Subcutaneous abdominal adipose tissue (tissue), 5 donors: Measurements from ENCODE around the gene NUMB.
A peak's percentile ranks its signal among the peaks of the same experiment; 100 is the strongest.

Source experiments
- H3K27ac ChIP-seq: one replicate; pipeline ENCODE4 v1.7.0; 2013; ENCODE audit warnings: low read depth, mild to moderate bottlenecking, inconsistent platforms, low read length, moderate library complexity
- H3K27me3 ChIP-seq, 5 donors: one replicate each; pipeline ENCODE4 v1.7.0; 2013; ENCODE audit warnings: low read length in 5 of 5, inconsistent platforms in 1 of 5; ENCODE audit not compliant: control insufficient read depth in 5 of 5, insufficient read depth in 4 of 5
- H3K36me3 ChIP-seq, 5 donors: one replicate each; pipeline ENCODE4 v1.7.0; 2013; ENCODE audit warnings: low read length in 5 of 5; ENCODE audit not compliant: control insufficient read depth in 5 of 5, insufficient read depth in 5 of 5
- H3K4me1 ChIP-seq, 5 donors: one replicate each; pipeline ENCODE4 v1.7.0; 2013; ENCODE audit warnings: low read length in 5 of 5, mild to moderate bottlenecking in 3 of 5, moderate library complexity in 1 of 5; ENCODE audit not compliant: control insufficient read depth in 5 of 5, insufficient read depth in 5 of 5
- H3K4me3 ChIP-seq, 5 donors: one replicate each; pipeline ENCODE4 v1.7.0; 2013; ENCODE audit warnings: low read length in 5 of 5, low read depth in 1 of 5
- H3K9ac ChIP-seq, 5 donors: one replicate each; pipeline ENCODE4 v1.7.0; 2013; ENCODE audit warnings: low read length in 5 of 5, mild to moderate bottlenecking in 4 of 5, moderate library complexity in 3 of 5
- H3K9me3 ChIP-seq, 5 donors: one replicate each; pipeline ENCODE4 v1.7.0; 2013; ENCODE audit warnings: low read length in 5 of 5; ENCODE audit not compliant: control insufficient read depth in 5 of 5
- donor health status: healthy.
- donor health status: healthy.
- donor health status: healthy.
- donor health status: healthy.
- donor health status: healthy.

Gene NUMB

DNA sequence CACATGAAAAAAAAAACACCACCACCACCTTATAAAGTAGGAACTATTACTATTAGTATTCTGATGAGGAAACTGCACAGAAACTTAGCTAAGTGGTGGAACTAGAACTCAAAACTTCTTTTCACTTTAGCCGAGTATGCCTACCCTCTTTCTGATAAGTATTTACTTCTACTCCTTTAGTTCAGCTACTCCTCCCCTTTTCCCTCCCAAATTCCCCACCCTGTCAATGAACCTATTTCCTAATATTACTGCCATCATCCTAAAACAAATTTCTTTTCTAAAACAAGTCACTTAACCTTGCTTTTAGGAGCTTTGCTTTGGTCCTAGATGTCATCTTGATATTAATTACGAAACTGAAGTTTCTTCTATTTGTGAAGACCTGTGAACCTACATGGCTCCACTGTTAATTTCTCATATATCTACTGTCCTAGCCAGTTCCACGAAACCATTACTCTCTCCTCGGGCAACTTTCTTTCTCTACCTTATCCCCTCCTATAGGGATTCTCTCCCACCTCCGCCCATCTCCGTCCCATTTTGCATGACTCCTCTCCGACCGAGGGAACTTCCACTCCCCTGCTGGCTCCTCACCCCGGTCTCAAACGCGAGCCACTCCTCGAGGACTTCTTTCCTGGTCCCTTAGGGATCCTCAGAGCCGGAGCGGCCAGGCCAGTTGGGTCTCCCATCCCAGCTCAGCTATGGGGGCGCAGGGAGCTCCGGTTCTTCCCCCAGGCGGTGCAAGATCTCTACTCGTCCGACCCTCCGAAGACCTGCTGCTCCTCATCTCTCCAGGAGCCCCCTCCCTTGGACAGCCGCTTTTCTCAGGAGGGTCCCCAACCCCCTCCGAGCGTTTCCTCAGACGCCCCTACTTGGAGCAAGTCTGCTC lies 1.1 kb downstream of the NUMB start:
- Histone ChIP-seq H3K36me3 (no peaks in the 10 kb centered on the region), H3K9ac (peak overlapping the region; percentile 85 to 96 (median 96)), H3K27me3 (no peaks in the 10 kb centered on the region), H3K9me3 (no peaks in the 10 kb centered on the region), H3K4me3 (peak overlapping the region; percentile 84 to 98 (median 94)), H3K27ac (peak overlapping the region; percentile 96), H3K4me1 (peaks cover 7 to 62% (median 52%) of the 10 kb centered on the region in 5 donors)

DNA sequence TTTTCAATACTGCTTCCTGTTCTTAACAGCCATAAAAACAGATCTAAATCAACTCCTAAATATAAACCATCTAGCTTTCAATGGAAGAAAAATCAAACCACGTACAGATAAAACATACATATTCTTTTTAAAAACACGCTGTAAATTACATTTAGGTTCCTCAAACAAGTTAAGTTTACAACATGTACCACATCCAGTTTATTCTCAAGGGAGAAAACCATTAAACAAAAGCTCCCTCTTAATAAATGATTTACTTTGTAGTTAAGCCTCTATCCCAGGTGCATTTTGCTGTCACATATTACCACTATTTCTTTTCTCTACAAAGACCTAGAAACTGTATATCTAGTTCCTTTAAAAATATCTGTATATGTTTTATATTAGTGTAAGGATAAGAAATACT lies 3.1 kb downstream of the NUMB start:
- peaks cover 0 to 45% (median 38%) of the 10 kb centered on the region in 5 donors for H3K4me1 ChIP-seq
- H3K27me3 ChIP-seq = no peaks in the 10 kb centered on the region
- peak overlapping the region in 1 of 5 donors; percentile 20 for H3K9ac ChIP-seq
- no peaks in the 10 kb centered on the region for H3K36me3 ChIP-seq
- no peak overlapping the region for H3K27ac ChIP-seq
- H3K9me3 ChIP-seq = no peaks in the 10 kb centered on the region
- no peak overlapping the region for H3K4me3 ChIP-seq

DNA sequence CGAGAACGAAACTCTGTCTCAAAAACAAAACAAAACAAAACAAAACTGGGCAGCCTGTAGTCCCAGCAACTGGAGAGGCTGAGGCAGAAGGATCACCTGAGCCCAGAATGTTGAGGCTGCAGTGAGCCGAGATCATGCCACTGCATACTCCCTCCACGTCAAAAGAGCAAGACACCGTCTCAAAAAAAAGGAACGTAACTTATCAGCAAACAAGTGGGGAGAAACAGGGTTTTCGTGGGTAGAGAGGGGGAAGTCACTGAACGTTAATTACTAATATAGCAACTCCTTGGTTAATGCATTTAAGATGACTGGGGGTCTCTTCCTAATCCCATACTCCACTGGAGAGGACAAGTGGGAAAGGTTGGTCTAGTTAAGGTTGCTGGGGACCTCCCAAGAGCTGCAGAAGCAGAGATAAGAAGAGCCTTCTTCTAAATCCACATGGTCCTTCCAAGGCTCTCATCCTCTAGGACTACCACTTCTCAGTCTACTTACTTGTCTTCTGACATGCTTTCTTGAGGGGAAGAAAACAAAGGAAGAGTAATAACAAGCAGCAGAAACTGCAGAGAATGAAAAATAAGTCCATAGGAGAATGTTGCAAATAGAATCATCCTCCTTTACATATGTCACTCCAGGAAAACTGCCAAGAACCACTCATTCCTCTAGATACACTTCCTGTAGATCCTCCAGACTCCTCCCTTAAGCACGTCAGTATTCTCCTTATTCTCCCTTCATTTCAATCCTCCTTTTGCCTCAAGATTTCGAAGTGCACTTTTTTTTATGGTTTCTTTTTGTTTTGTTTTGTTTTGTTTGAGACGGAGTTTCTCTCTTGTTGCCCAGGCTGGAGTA lies 5.8 kb downstream of the NUMB start:
- Histone ChIP-seq H3K4me1 (peaks cover 0 to 34% (median 25%) of the 10 kb centered on the region in 5 donors), H3K4me3 (peak overlapping the region in 1 of 5 donors; percentile 16), H3K9me3 (no peaks in the 10 kb centered on the region), H3K36me3 (no peaks in the 10 kb centered on the region), H3K27ac (no peak overlapping the region), H3K27me3 (no peaks in the 10 kb centered on the region), H3K9ac (no peak overlapping the region)

DNA sequence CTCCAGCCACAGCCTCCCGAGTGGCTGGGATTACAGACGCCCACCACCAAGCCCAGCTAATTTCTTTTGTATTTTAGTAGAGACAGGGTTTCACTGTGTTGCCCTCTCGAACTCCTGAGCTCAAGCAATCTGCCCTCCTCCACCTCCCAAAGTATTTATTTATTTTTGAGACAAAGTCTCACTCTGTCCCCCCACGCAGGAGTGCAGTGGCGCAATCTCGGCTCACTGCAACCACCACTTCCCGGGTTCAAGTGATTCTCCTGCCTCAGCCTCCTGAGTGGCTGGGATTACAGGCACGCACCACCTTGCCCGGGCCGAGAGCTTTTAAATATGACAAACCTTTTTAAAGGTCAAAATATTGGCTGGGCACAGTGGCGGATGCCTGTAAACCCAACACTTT lies 14.6 kb downstream of the NUMB start:
- peaks cover 0 to 9% (median 3%) of the 10 kb centered on the region in 5 donors for H3K4me1 ChIP-seq
- no peaks in the 10 kb centered on the region for H3K9me3 ChIP-seq
- no peaks in the 10 kb centered on the region for H3K36me3 ChIP-seq
- no peaks in the 10 kb centered on the region for H3K27me3 ChIP-seq
- H3K27ac ChIP-seq = no peak overlapping the region
- no peak overlapping the region for H3K9ac ChIP-seq
- H3K4me3 ChIP-seq = no peak overlapping the region

GRCh38 chr14:73441286-73441685 lies 17.1 kb downstream of the NUMB start:
- Histone ChIP-seq H3K27ac (no peak overlapping the region), H3K27me3 (no peaks in the 10 kb centered on the region), H3K9ac (no peak overlapping the region), H3K4me3 (no peak overlapping the region), H3K36me3 (no peaks in the 10 kb centered on the region), H3K4me1 (peaks cover 0 to 10% (median 3%) of the 10 kb centered on the region in 5 donors), H3K9me3 (no peaks in the 10 kb centered on the region)

DNA sequence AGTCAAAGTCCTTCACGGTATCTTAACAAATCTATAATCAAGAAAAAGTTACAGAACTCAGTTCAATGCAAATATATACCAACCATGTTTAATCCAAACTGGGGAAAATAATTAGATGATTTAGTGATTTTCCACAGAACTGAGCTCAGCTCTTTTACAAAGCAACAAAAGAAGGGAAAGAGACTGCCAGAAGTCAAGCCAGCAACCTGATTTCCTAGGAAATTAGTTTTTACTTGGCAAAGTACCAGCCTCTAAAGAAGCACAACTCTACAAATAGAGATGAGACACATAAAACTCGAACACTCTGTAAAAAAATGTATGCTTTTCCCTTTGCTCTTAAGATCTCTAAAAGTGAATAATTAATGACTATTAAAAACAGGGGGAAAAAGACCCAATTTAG lies 19.4 kb downstream of the NUMB start:
- H3K4me1 ChIP-seq = peaks cover 0 to 8% (median 3%) of the 10 kb centered on the region in 5 donors
- H3K36me3 ChIP-seq = no peaks in the 10 kb centered on the region
- H3K9me3 ChIP-seq = no peaks in the 10 kb centered on the region
- no peak overlapping the region for H3K9ac ChIP-seq
- no peaks in the 10 kb centered on the region for H3K27me3 ChIP-seq
- no peak overlapping the region for H3K27ac ChIP-seq
- no peak overlapping the region for H3K4me3 ChIP-seq

DNA sequence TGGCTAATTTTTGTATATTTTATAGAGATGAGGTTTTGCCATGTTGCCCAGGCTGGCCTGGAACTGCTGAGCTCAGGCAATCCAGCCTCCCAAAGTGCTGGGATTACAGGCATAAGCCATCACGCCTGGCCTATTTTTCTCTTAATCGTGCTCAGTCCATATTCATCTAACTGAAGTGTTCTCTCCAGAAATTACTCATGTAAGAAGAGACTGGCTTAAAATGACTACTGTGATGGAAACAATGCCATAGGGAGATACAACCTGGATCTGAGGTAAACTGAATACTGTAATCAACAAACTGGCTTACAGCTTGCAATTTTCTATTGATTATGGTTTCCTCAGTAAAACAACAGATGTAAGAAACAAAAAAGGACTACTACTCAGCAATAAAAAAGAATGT lies 21.1 kb downstream of the NUMB start:
- Histone ChIP-seq H3K9ac (no peak overlapping the region), H3K4me3 (no peak overlapping the region), H3K36me3 (no peaks in the 10 kb centered on the region), H3K9me3 (no peaks in the 10 kb centered on the region), H3K27ac (no peak overlapping the region), H3K4me1 (peaks cover 0 to 8% (median 3%) of the 10 kb centered on the region in 5 donors), H3K27me3 (no peaks in the 10 kb centered on the region)

DNA sequence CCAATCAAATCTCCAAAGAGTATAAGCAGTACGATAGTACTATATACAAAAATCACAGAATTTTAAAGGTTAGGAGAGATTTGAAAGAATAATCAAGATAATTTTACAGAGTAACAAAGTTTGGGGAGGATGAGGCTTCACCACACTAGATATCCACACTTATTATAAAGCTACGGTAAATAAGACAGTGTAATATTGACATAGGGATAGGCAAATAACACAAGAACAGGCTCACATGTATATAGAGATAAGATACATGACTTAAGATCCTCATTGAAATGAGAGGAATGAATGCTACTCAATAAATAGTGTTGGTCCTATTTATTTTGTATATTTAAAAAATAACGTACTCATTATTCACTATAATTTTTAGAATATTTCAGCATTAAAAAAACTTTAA lies 26.2 kb downstream of the NUMB start:
- Histone ChIP-seq H3K4me3 (no peak overlapping the region), H3K27ac (no peak overlapping the region), H3K9me3 (no peaks in the 10 kb centered on the region), H3K9ac (no peak overlapping the region), H3K4me1 (peaks cover 0 to 14% (median 6%) of the 10 kb centered on the region in 5 donors), H3K36me3 (no peaks in the 10 kb centered on the region), H3K27me3 (no peaks in the 10 kb centered on the region)

DNA sequence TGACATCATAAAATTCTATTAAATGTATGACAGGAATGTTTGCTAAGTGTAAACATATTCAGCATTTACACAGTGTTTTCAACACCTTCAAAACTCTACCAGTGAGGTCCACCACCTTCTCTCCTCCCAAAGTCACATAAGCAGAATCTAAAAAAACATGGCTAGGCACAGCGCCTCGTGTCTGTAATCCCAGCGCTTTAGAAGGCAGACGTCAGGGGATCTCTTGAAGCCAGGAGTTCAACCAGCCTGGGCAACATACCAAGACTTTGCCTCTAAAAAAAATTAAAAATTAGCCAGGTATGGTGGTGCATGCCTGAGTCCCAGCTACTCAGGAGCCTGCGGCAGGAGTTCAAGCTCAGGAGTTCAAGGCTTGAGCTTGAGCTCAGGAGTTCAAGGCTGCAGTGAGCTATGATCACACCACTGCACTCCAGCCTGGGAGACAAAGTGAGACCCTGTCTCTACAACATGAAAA lies 30.0 kb downstream of the NUMB start:
- Histone ChIP-seq H3K9ac (no peak overlapping the region), H3K4me1 (peaks cover 0 to 23% (median 18%) of the 10 kb centered on the region in 5 donors), H3K27ac (no peak overlapping the region), H3K9me3 (no peaks in the 10 kb centered on the region), H3K27me3 (no peaks in the 10 kb centered on the region), H3K36me3 (no peaks in the 10 kb centered on the region), H3K4me3 (no peak overlapping the region)
